Measurements from ENCODE around the gene TMEM161B. TPM values are rescaled to one million over a fixed set of nuclear protein-coding genes. Genes with fewer than 3 reads are reported as not detected.

The TMEM161B gene
- total RNA-seq, 1 experiment from 2014 or later: 22.1 TPM

GRCh38 chr5:88290801-88291200 is 22.2 kb upstream of the TMEM161B start:
- Histone ChIP-seq H3K4me3 (ENCODE audit: low read depth, low read length) (no peak overlapping the region), H3K27me3 (replicated peaks; ENCODE audit: control insufficient read depth, insufficient read depth, low read length) (no peaks in the 10 kb centered on the region), H3K36me3 (ENCODE audit: control insufficient read depth, insufficient read depth, low read length) (no peaks in the 10 kb centered on the region), H3K4me1 (no peaks in the 10 kb centered on the region), H3K9me3 (no peaks in the 10 kb centered on the region)
- peaks cover 5% of the 10 kb centered on the region for H3K9me3 Mint-ChIP-seq (ENCODE audit: unreplicated experiment)
- H3K4me1 Mint-ChIP-seq (ENCODE audit: low read depth, unreplicated experiment): no peaks in the 10 kb centered on the region
- ChIA-PET POLR2A (no interaction called here), CTCF (no interaction called here)
- H3K27me3 Mint-ChIP-seq (ENCODE audit: insufficient read depth, unreplicated experiment): no peaks in the 10 kb centered on the region
- no peak for DNase-seq
- TF ChIP-seq CTCF (IDR thresholded peaks at IDR 0.05; ENCODE audit: insufficient read depth in 1 of 2, low read depth in 1 of 2, low read length in 1 of 2, severe bottlenecking in 1 of 2, unreplicated experiment in 1 of 2): no peak
- H3K27ac Mint-ChIP-seq (ENCODE audit: unreplicated experiment): no peak overlapping the region
- H3K4me3 Mint-ChIP-seq (ENCODE audit: unreplicated experiment): no peak overlapping the region
- no TSS peak for BruUV-seq (replicated peaks)
- no peaks in the 10 kb centered on the region for H3K36me3 Mint-ChIP-seq (ENCODE audit: insufficient read depth, unreplicated experiment)
- intact Hi-C loops (cut with micrococcal nuclease; ENCODE audit: unreplicated experiment): no loop called here

GRCh38 chr5:88288528-88289197 is 20.0 kb upstream of the TMEM161B start:
- POLR2A ChIA-PET: no interaction called here

GRCh38 chr5:88287846-88288527 is 19.3 kb upstream of the TMEM161B start:
- H3K4me1 Mint-ChIP-seq (ENCODE audit: low read depth, unreplicated experiment): no peaks in the 10 kb centered on the region
- no peaks in the 10 kb centered on the region for H3K27me3 Mint-ChIP-seq (ENCODE audit: insufficient read depth, unreplicated experiment)
- no peaks in the 10 kb centered on the region for H3K9me3 Mint-ChIP-seq (ENCODE audit: unreplicated experiment)
- ChIA-PET CTCF (no interaction called here), POLR2A (no interaction called here)
- no peak overlapping the region for H3K27ac Mint-ChIP-seq (ENCODE audit: unreplicated experiment)
- DNase-seq: no peak
- H3K4me3 Mint-ChIP-seq (ENCODE audit: unreplicated experiment): no peak overlapping the region
- Histone ChIP-seq H3K4me1 (no peaks in the 10 kb centered on the region), H3K4me3 (ENCODE audit: low read depth, low read length) (no peak overlapping the region), H3K36me3 (ENCODE audit: control insufficient read depth, insufficient read depth, low read length) (no peaks in the 10 kb centered on the region), H3K27me3 (replicated peaks; ENCODE audit: control insufficient read depth, insufficient read depth, low read length) (no peaks in the 10 kb centered on the region), H3K9me3 (no peaks in the 10 kb centered on the region)
- intact Hi-C loops (cut with micrococcal nuclease; ENCODE audit: unreplicated experiment): no loop called here
- H3K36me3 Mint-ChIP-seq (ENCODE audit: insufficient read depth, unreplicated experiment): no peaks in the 10 kb centered on the region
- no TSS peak for BruUV-seq (replicated peaks)
- no peak for TF ChIP-seq CTCF (IDR thresholded peaks at IDR 0.05; ENCODE audit: insufficient read depth in 1 of 2, low read depth in 1 of 2, low read length in 1 of 2, severe bottlenecking in 1 of 2, unreplicated experiment in 1 of 2)

More at GRCh38 chr5:88288528-88289197, 20.0 kb upstream of the TMEM161B start:
- H3K4me1 Mint-ChIP-seq (ENCODE audit: low read depth, unreplicated experiment): no peaks in the 10 kb centered on the region
- H3K27ac Mint-ChIP-seq (ENCODE audit: unreplicated experiment): no peak overlapping the region
- DNase-seq: no peak
- no peaks in the 10 kb centered on the region for H3K9me3 Mint-ChIP-seq (ENCODE audit: unreplicated experiment)
- no peaks in the 10 kb centered on the region for H3K9me3 ChIP-seq
- no peak for TF ChIP-seq CTCF (IDR thresholded peaks at IDR 0.05; ENCODE audit: insufficient read depth in 1 of 2, low read depth in 1 of 2, low read length in 1 of 2, severe bottlenecking in 1 of 2, unreplicated experiment in 1 of 2)
- CTCF ChIA-PET: no interaction called here
- H3K4me3 Mint-ChIP-seq (ENCODE audit: unreplicated experiment): no peak overlapping the region
- no peaks in the 10 kb centered on the region for H3K36me3 Mint-ChIP-seq (ENCODE audit: insufficient read depth, unreplicated experiment)
- intact Hi-C loops (cut with micrococcal nuclease; ENCODE audit: unreplicated experiment): no loop called here
- no peaks in the 10 kb centered on the region for H3K4me1 ChIP-seq
- no peaks in the 10 kb centered on the region for H3K27me3 Mint-ChIP-seq (ENCODE audit: insufficient read depth, unreplicated experiment)
- H3K27me3 ChIP-seq (replicated peaks; ENCODE audit: control insufficient read depth, insufficient read depth, low read length): no peaks in the 10 kb centered on the region
- H3K4me3 ChIP-seq (ENCODE audit: low read depth, low read length): no peak overlapping the region
- no TSS peak for BruUV-seq (replicated peaks)
- no peaks in the 10 kb centered on the region for H3K36me3 ChIP-seq (ENCODE audit: control insufficient read depth, insufficient read depth, low read length)
